Gastroesophageal sphincter (tissue), 3 donors: Measurements from ENCODE around the gene ARHGAP42.

Experiments
- CTCF ChIP-seq, 4 experiments: fragments of 200-600 bp in 2 of 4; fragments of 450-650 bp in 2 of 4; sonication (generic) in 1 of 4; IDR thresholded peaks; one replicate each; pipeline ENCODE4 v1.5.1; 2017 to 2019; ENCODE audit warnings: antibody characterized with exemption in 4 of 4, mild to moderate bottlenecking in 2 of 4, moderate library complexity in 2 of 4
- POLR2A ChIP-seq, 2 donors: fragments of 450-650 bp; IDR thresholded peaks; one replicate each; pipeline ENCODE4 v1.6.1; 2017; ENCODE audit warnings: antibody characterized with exemption in 2 of 2, mild to moderate bottlenecking in 2 of 2, moderate library complexity in 1 of 2

DNA sequence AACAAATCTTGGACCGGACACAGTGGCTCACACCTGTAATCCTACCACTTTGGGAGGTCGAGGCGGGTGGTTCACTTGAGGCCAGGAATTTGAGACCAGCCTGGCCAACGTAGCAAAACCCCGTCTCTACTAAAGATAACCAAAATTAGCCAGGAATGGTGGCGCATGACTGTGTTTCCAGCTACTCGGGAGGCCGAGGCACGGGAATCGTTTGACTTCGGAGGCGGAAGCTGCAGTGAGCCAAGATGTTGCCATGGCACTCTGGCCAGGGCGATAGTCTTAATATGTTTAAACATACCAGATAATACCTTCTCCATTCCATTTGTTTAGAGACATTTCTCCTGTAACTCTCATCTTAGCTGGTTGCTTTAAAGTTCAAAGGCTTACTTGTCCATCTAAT is 218.6 kb downstream of the ARHGAP42 start:
- no peak for TF ChIP-seq CTCF (IDR thresholded peaks at IDR 0.05)
- no peak for TF ChIP-seq POLR2A (IDR thresholded peaks at IDR 0.05)
